Measurements from ENCODE around the gene DR1. TPM values are rescaled to one million over a fixed set of nuclear protein-coding genes. Genes with fewer than 3 reads are reported as not detected.
A peak's percentile ranks its signal among the peaks of the same experiment; 100 is the strongest.

Gene DR1
- total RNA-seq, 1 donor from 2014 or later: 76.9 TPM

GRCh38 chr1:93344886-93345632 is 648 bp upstream of the DR1 start:
- TF ChIP-seq CTCF (IDR thresholded peaks at IDR 0.05; ENCODE audit: insufficient read depth, low read depth, low read length): no peak
- TF ChIP-seq EZH2 (IDR thresholded peaks at IDR 0.05; ENCODE audit: insufficient read depth, low read length): no peak
- FAIRE-seq (no peak), DNase-seq (ENCODE audit: low read depth) (peak; percentile 5)
- Mint-ChIP-seq H3K27me3 (ENCODE audit: low read depth, unreplicated experiment) (no peaks in the 10 kb centered on the region), H3K27ac (ENCODE audit: unreplicated experiment) (peak overlapping the region; percentile 99), H3K9me3 (ENCODE audit: unreplicated experiment) (no peaks in the 10 kb centered on the region), H3K36me3 (ENCODE audit: low read depth, unreplicated experiment) (peaks cover 2% of the 10 kb centered on the region), H3K4me3 (ENCODE audit: unreplicated experiment) (peak overlapping the region; percentile 91), H3K4me1 (ENCODE audit: low read depth, unreplicated experiment) (peaks cover 8% of the 10 kb centered on the region)
- Histone ChIP-seq H3K9ac (ENCODE audit: low read length) (peak overlapping the region; percentile 98), H3K27ac (ENCODE audit: low read depth, low read length) (peak overlapping the region; percentile 95), H3K4me1 (ENCODE audit: insufficient read depth, low read length) (peaks cover 3% of the 10 kb centered on the region), H3K4me3 (ENCODE audit: insufficient read depth, low read depth, low read length) (peak overlapping the region; percentile 95), H3K79me2 (ENCODE audit: insufficient read depth, low read length) (peaks cover 53% of the 10 kb centered on the region), H2AFZ (ENCODE audit: low read depth, low read length) (peak overlapping the region; percentile 93), H4K20me1 (ENCODE audit: insufficient read depth, low read length) (peaks cover 38% of the 10 kb centered on the region), H3K36me3 (ENCODE audit: insufficient read depth, low read length) (no peaks in the 10 kb centered on the region), H3K4me2 (ENCODE audit: low read length) (peak overlapping the region; percentile 92), H3K9me3 (ENCODE audit: insufficient read depth, low read depth, low read length) (no peaks in the 10 kb centered on the region), H3K27me3 (ENCODE audit: insufficient read depth, low read length) (no peaks in the 10 kb centered on the region)

DNA sequence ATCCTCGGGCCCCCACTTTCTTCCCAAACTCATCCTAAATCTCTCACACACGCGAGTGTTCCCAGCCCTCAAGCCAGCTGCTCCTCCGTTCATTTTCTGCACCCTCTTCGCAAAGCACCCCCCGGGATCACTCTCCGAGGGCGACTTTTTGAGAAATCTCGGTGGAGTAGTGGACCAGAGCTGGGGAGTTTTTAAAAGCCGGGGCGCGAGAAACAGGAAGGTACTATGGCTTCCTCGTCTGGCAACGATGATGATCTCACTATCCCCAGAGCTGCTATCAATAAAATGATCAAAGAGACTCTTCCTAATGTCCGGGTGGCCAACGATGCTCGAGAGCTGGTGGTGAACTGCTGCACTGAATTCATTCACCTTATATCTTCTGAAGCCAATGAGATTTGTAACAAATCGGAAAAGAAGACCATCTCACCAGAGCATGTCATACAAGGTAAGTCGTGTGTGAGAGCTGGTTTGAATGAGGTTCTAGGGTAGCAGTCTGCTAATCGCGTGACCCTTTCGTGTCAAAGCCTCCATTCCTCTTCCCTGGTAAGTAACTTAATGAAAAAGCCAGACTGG is 800 bp downstream of the DR1 start:
- H3K4me3 Mint-ChIP-seq (ENCODE audit: unreplicated experiment): peak overlapping the region; percentile 91
- TF ChIP-seq CTCF (IDR thresholded peaks at IDR 0.05; ENCODE audit: insufficient read depth, low read depth, low read length): no peak
- no peaks in the 10 kb centered on the region for H3K9me3 ChIP-seq (ENCODE audit: insufficient read depth, low read depth, low read length)

More for the DNA sequence above, 800 bp downstream of the DR1 start:
- H2AFZ ChIP-seq (ENCODE audit: low read depth, low read length): peak overlapping the region; percentile 93
- Mint-ChIP-seq H3K4me1 (ENCODE audit: low read depth, unreplicated experiment) (peaks cover 10% of the 10 kb centered on the region), H3K27me3 (ENCODE audit: low read depth, unreplicated experiment) (no peaks in the 10 kb centered on the region), H3K27ac (ENCODE audit: unreplicated experiment) (peak overlapping the region; percentile 95), H3K36me3 (ENCODE audit: low read depth, unreplicated experiment) (peaks cover 2% of the 10 kb centered on the region), H3K9me3 (ENCODE audit: unreplicated experiment) (no peaks in the 10 kb centered on the region)
- H3K4me2 ChIP-seq (ENCODE audit: low read length): peak overlapping the region; percentile 92
- H4K20me1 ChIP-seq (ENCODE audit: insufficient read depth, low read length): peaks cover 45% of the 10 kb centered on the region
- DNase-seq (ENCODE audit: low read depth) (peak; percentile 21), FAIRE-seq (no peak)
- peaks cover 3% of the 10 kb centered on the region for H3K4me1 ChIP-seq (ENCODE audit: insufficient read depth, low read length)
- H3K36me3 ChIP-seq (ENCODE audit: insufficient read depth, low read length): no peaks in the 10 kb centered on the region
- peaks cover 67% of the 10 kb centered on the region for H3K79me2 ChIP-seq (ENCODE audit: insufficient read depth, low read length)
- H3K9ac ChIP-seq (ENCODE audit: low read length): peak overlapping the region; percentile 98
- no peaks in the 10 kb centered on the region for H3K27me3 ChIP-seq (ENCODE audit: insufficient read depth, low read length)
- peak overlapping the region; percentile 95 for H3K4me3 ChIP-seq (ENCODE audit: insufficient read depth, low read depth, low read length)
- H3K27ac ChIP-seq (ENCODE audit: low read depth, low read length): peak overlapping the region; percentile 95
